Measurements from ENCODE around the gene GABPB2. TPM values are rescaled to one million over a fixed set of nuclear protein-coding genes. Genes with fewer than 3 reads are reported as not detected.

GABPB2 gene
- total and polyA plus RNA-seq, 2 of the 13 experiments (the other 11 are each of a cell fraction or from before 2014, with no cell fraction given) = 0.09 TPM; not detected in 1

GRCh38 chr1:151070474-151071276 lies at the start of gene GABPB2 (continued):
- TF ChIP-seq ZNF781 (CRISPR knock-in tag; IDR thresholded peaks at IDR 0.05; ENCODE audit: borderline replicate concordance, not compliant biosample characterization) (no peak), ATF5 (CRISPR knock-in tag; IDR thresholded peaks at IDR 0.05; ENCODE audit: low read depth) (no peak), ZNF446 (CRISPR knock-in tag; IDR thresholded peaks at IDR 0.05) (no peak), KLF12 (CRISPR knock-in tag; IDR thresholded peaks at IDR 0.05; ENCODE audit: borderline replicate concordance) (no peak), FOXO4 (CRISPR knock-in tag; conservative IDR thresholded peaks at IDR 0.05) (no peak), ATF7-NPFF (CRISPR knock-in tag; IDR thresholded peaks at IDR 0.05; ENCODE audit: low read depth) (no peak), CTCF (CRISPR knock-in tag; IDR thresholded peaks at IDR 0.05) (peak; percentile 67), ZNF136 (CRISPR knock-in tag; IDR thresholded peaks at IDR 0.05; ENCODE audit: low read depth) (no peak), ZBTB33 (CRISPR knock-in tag; IDR thresholded peaks at IDR 0.05) (0 out of 2 replicates have a peak, but pooled peaks have one; percentile 2), ZSCAN30 (CRISPR knock-in tag; IDR thresholded peaks at IDR 0.05) (no peak), HNRNPK (IDR thresholded peaks at IDR 0.05; ENCODE audit: low read depth, low read length, poor library complexity, severe bottlenecking) (peak; percentile 78), ARNT (IDR thresholded peaks at IDR 0.05) (no peak), ARHGAP35 (CRISPR knock-in tag; IDR thresholded peaks at IDR 0.05; ENCODE audit: borderline replicate concordance) (no peak), NFATC3 (CRISPR knock-in tag; IDR thresholded peaks at IDR 0.05) (no peak), PATZ1 (CRISPR knock-in tag; IDR thresholded peaks at IDR 0.05) (0 out of 2 replicates have a peak, but pooled peaks have one; percentile 26)
